Measurements from ENCODE around the gene HSF5. TPM values are rescaled to one million over a fixed set of nuclear protein-coding genes. Genes with fewer than 3 reads are reported as not detected.

The HSF5 gene
- polyA plus RNA-seq, 3 donors = 0.07 TPM; not detected in 2

- peaks cover 0 to 2% (median 0%) of the 10 kb centered on the region in 7 donors for H3K9me3 Mint-ChIP-seq
- H3K4me3 Mint-ChIP-seq = peak overlapping the region in 1 of 2 donors; percentile 75
- no peaks in the 10 kb centered on the region for H4K20me1 ChIP-seq (ENCODE audit: insufficient read depth, low read length)
- peak overlapping the region in 1 of 3 experiments; percentile 42 for H3K4me3 ChIP-seq (replicated peaks in 1 of 3; ENCODE audit: low read depth in 2 of 3, low read length in 3 of 3)
- H3K36me3 ChIP-seq (replicated peaks in 1 of 2; ENCODE audit: control insufficient read depth in 1 of 2, insufficient read depth in 2 of 2, low read length in 2 of 2) = no peaks in the 10 kb centered on the region
- H3K4me1 ChIP-seq (ENCODE audit: control insufficient read depth in 1 of 2, insufficient read depth in 2 of 2, low read length in 2 of 2) = peaks cover 55 to 61% of the 10 kb centered on the region in 2 donors
- H3K9ac ChIP-seq (ENCODE audit: insufficient read depth, low read length, poor library complexity, severe bottlenecking) = no peak overlapping the region
- no peak overlapping the region for H2AFZ ChIP-seq (ENCODE audit: insufficient read depth, low read depth, low read length, poor library complexity, severe bottlenecking)
- intact Hi-C loops (cut with micrococcal nuclease) = no loop called here
- DNase-seq = peak; percentile 88 to 96 (median 96)
- peaks cover 23 to 35% (median 27%) of the 10 kb centered on the region in 3 donors for H3K27me3 Mint-ChIP-seq (ENCODE audit: low read depth in 3 of 3)
- peak overlapping the region; percentile 92 to 98 (median 95) for H3K27ac Mint-ChIP-seq
- no peaks in the 10 kb centered on the region for H3K9me3 ChIP-seq (replicated peaks in 1 of 2; ENCODE audit: control insufficient read depth in 1 of 2, insufficient read depth in 1 of 2, low read length in 2 of 2)
- no peak for TF ChIP-seq CTCF (IDR thresholded peaks at IDR 0.05)
- peaks cover 2 to 14% of the 10 kb centered on the region in 2 donors for H3K36me3 Mint-ChIP-seq
- H3K79me2 ChIP-seq (ENCODE audit: insufficient read depth, low read length) = no peaks in the 10 kb centered on the region
- H3K4me1 Mint-ChIP-seq = peaks cover 58% of the 10 kb centered on the region
- peak overlapping the region; percentile 59 for H3K4me2 ChIP-seq (replicated peaks; ENCODE audit: extremely low read depth, low read length, poor library complexity, severe bottlenecking)
- H3K27me3 ChIP-seq (ENCODE audit: control insufficient read depth in 2 of 2, insufficient read depth in 2 of 2, low read length in 2 of 2) = peaks cover 4 to 24% of the 10 kb centered on the region in 2 donors
- WGBS (ENCODE audit: insufficient coverage) = 29% methylated on average over 4 of the region's 4 CpGs
- peak overlapping the region; percentile 72 to 87 for H3K27ac ChIP-seq (ENCODE audit: low read depth in 1 of 2, low read length in 2 of 2)
These were observed 46.8 kb upstream of the HSF5 start for GRCh38 chr17:58534901-58535421.

- peak in 2 of 3 donors; percentile 8 to 63 for DNase-seq
- Histone ChIP-seq H3K4me2 (replicated peaks; ENCODE audit: extremely low read depth, low read length, poor library complexity, severe bottlenecking) (peak overlapping the region; percentile 59), H3K9ac (ENCODE audit: insufficient read depth, low read length, poor library complexity, severe bottlenecking) (no peak overlapping the region), H3K27me3 (ENCODE audit: control insufficient read depth in 2 of 2, insufficient read depth in 2 of 2, low read length in 2 of 2) (peaks cover 4 to 30% of the 10 kb centered on the region in 2 donors), H3K4me1 (ENCODE audit: control insufficient read depth in 1 of 2, insufficient read depth in 2 of 2, low read length in 2 of 2) (peaks cover 51 to 59% of the 10 kb centered on the region in 2 donors), H4K20me1 (ENCODE audit: insufficient read depth, low read length) (no peaks in the 10 kb centered on the region), H3K9me3 (replicated peaks in 1 of 2; ENCODE audit: control insufficient read depth in 1 of 2, insufficient read depth in 1 of 2, low read length in 2 of 2) (no peaks in the 10 kb centered on the region), H2AFZ (ENCODE audit: insufficient read depth, low read depth, low read length, poor library complexity, severe bottlenecking) (no peak overlapping the region), H3K79me2 (ENCODE audit: insufficient read depth, low read length) (no peaks in the 10 kb centered on the region), H3K27ac (ENCODE audit: low read depth in 1 of 2, low read length in 2 of 2) (peak overlapping the region; percentile 72 to 87), H3K36me3 (replicated peaks in 1 of 2; ENCODE audit: control insufficient read depth in 1 of 2, insufficient read depth in 2 of 2, low read length in 2 of 2) (no peaks in the 10 kb centered on the region), H3K4me3 (replicated peaks in 1 of 3; ENCODE audit: low read depth in 2 of 3, low read length in 3 of 3) (peak overlapping the region in 1 of 3 experiments; percentile 42)
- Mint-ChIP-seq H3K4me3 (peak overlapping the region in 1 of 2 donors; percentile 75), H3K9me3 (peaks cover 0 to 2% (median 0%) of the 10 kb centered on the region in 7 donors), H3K27ac (peak overlapping the region; percentile 92 to 98 (median 95)), H3K36me3 (peaks cover 2 to 14% of the 10 kb centered on the region in 2 donors), H3K27me3 (ENCODE audit: low read depth in 3 of 3) (peaks cover 29 to 41% (median 31%) of the 10 kb centered on the region in 3 donors), H3K4me1 (peaks cover 56% of the 10 kb centered on the region)
- WGBS (ENCODE audit: insufficient coverage) = no CpG with 5 or more reads among the region's 3 CpGs
- TF ChIP-seq CTCF (IDR thresholded peaks at IDR 0.05) = peak; percentile 39
- intact Hi-C loops (cut with micrococcal nuclease) = no loop called here
These were observed 46.1 kb upstream of the HSF5 start for GRCh38 chr17:58534331-58534730.

Measured in CD14-positive monocyte (primary cell).